H1 (cell line): Measurements from ENCODE around the gene ARHGAP26. TPM values are rescaled to one million over a fixed set of nuclear protein-coding genes. Genes with fewer than 3 reads are reported as not detected.

Source experiments
- CTCF ChIA-PET: fragments of 300-600 bp; sonication (Branson Sonifier 250); formaldehyde crosslinking; loops from one replicate; lab custom pipeline; 2021; ENCODE audit not compliant: partially characterized antibody; lab: Charles Lee
- POLR2A ChIA-PET: fragments of 300-600 bp; sonication (Branson Sonifier 250); formaldehyde crosslinking; loops from one replicate; lab custom pipeline; 2021; ENCODE audit warnings: inconsistent platforms; ENCODE audit not compliant: partially characterized antibody; lab: Charles Lee
- DNase-seq, 2 experiments: peaks; one replicate each; pipeline versions ENCODE4 v3.0.0 to v3.0.0-alpha.2; 2010 to 2022; ENCODE audit warnings: low spot score in 2 of 2, low read depth in 1 of 2, mixed read lengths in 1 of 2
- FAIRE-seq: peaks from 2 replicates; lab custom pipeline; 2011; peaks lifted over from hg19 to GRCh38; lab: Jason Lieb, UNC
- H2AFZ ChIP-seq: 2 replicates; pipeline ENCODE4 v1.8.1; 2012; ENCODE audit warnings: low read length, inconsistent platforms
- H2AK5ac ChIP-seq: 2 replicates; pipeline ENCODE4 v1.6.1; 2013; ENCODE audit warnings: low read depth, low read length
- H2BK120ac ChIP-seq: replicated peaks from 2 replicates; pipeline ENCODE3; 2013; ENCODE audit warnings: low read depth, low read length, inconsistent platforms
- H2BK12ac ChIP-seq: 2 replicates; pipeline ENCODE4 v1.6.1; 2013; ENCODE audit warnings: low read depth, low read length
- H2BK15ac ChIP-seq: 2 replicates; pipeline ENCODE4 v1.6.1; 2013; ENCODE audit warnings: low read length
- H2BK20ac ChIP-seq: 2 replicates; pipeline ENCODE4 v1.6.1; 2013; ENCODE audit warnings: low read length
- H2BK5ac ChIP-seq: 2 replicates; pipeline ENCODE4 v1.6.1; 2013; ENCODE audit warnings: low read depth, low read length
- H3K14ac ChIP-seq: 2 replicates; pipeline ENCODE4 v1.6.1; 2013; ENCODE audit warnings: inconsistent platforms; ENCODE audit not compliant: insufficient read length
- H3K18ac ChIP-seq: 2 replicates; pipeline ENCODE4 v1.6.1; 2013; ENCODE audit warnings: low read length; ENCODE audit errors: extremely low read depth
- H3K23ac ChIP-seq: 2 replicates; pipeline ENCODE4 v1.6.1; 2013; ENCODE audit warnings: inconsistent platforms; ENCODE audit not compliant: insufficient read length
- H3K23me2 ChIP-seq: 2 replicates; pipeline ENCODE4 v1.6.1; 2013; ENCODE audit warnings: low read depth, low read length
- H3K27ac ChIP-seq: 2 replicates; pipeline ENCODE4 v1.6.1; 2011; ENCODE audit warnings: low read depth, low read length, inconsistent platforms
- H3K27me3 ChIP-seq, 4 experiments: replicated peaks in 1 of 4; 1 replicate in 1 of 4; 2 replicates in 3 of 4; pipeline versions ENCODE4 v1.6.1 to v1.8.1; 2011 to 2013; ENCODE audit warnings: low read length in 3 of 4, mild to moderate bottlenecking in 3 of 4, inconsistent platforms in 2 of 4, mixed read lengths in 2 of 4, moderate library complexity in 1 of 4; ENCODE audit not compliant: control insufficient read depth in 3 of 4, insufficient read depth in 3 of 4; ENCODE audit errors: extremely low read depth in 1 of 4
- H3K36me3 ChIP-seq, 4 experiments: 2 replicates each; pipeline versions ENCODE4 v1.6.1 to v1.8.1; 2011 to 2013; ENCODE audit warnings: mild to moderate bottlenecking in 4 of 4, low read length in 3 of 4, moderate library complexity in 2 of 4, control low read depth in 1 of 4, inconsistent platforms in 1 of 4; ENCODE audit not compliant: insufficient read depth in 4 of 4, control insufficient read depth in 2 of 4
- H3K4ac ChIP-seq: replicated peaks from 2 replicates; pipeline ENCODE3; 2013; ENCODE audit warnings: low read length, low read depth, mixed read lengths, inconsistent platforms; ENCODE audit not compliant: insufficient read length
- H3K4me1 ChIP-seq, 4 experiments: replicated peaks in 1 of 4; 1 replicate in 1 of 4; 2 replicates in 3 of 4; pipeline versions ENCODE4 v1.6.1 to v1.8.1; 2011 to 2013; ENCODE audit warnings: low read length in 3 of 4, inconsistent platforms in 2 of 4, mixed read lengths in 1 of 4; ENCODE audit not compliant: insufficient read depth in 4 of 4, control insufficient read depth in 3 of 4
- H3K4me2 ChIP-seq, 2 experiments: 2 replicates each; pipeline versions ENCODE4 v1.6.1 to v1.8.1; 2011 to 2013; ENCODE audit warnings: low read depth in 2 of 2, low read length in 2 of 2, control low read depth in 1 of 2, inconsistent platforms in 1 of 2, mild to moderate bottlenecking in 1 of 2; ENCODE audit not compliant: insufficient read depth in 1 of 2
- H3K4me3 ChIP-seq, 4 experiments: fragments of 200-600, 300-600 bp in 1 of 4; sonication (generic), shearing (Covaris generic), sonication (Bioruptor Twin) in 1 of 4; 2 replicates each; pipeline versions ENCODE4 v1.5.1 to v1.8.1; 2011 to 2016; ENCODE audit warnings: low read length in 4 of 4, low read depth in 3 of 4, control low read depth in 2 of 4, inconsistent platforms in 2 of 4, mild to moderate bottlenecking in 2 of 4, mixed read lengths in 1 of 4, moderate library complexity in 1 of 4; ENCODE audit not compliant: insufficient read depth in 2 of 4; ENCODE audit errors: extremely low read depth in 1 of 4
- H3K56ac ChIP-seq: replicated peaks from 2 replicates; pipeline ENCODE3; 2013; ENCODE audit warnings: low read depth, mild to moderate bottlenecking, mixed read lengths, low read length, inconsistent platforms; ENCODE audit not compliant: insufficient read length
- H3K79me1 ChIP-seq: 2 replicates; pipeline ENCODE4 v1.6.1; 2013; ENCODE audit warnings: low read depth, low read length, control low read depth
- H3K79me2 ChIP-seq, 2 experiments: 2 replicates each; pipeline versions ENCODE4 v1.6.1 to v1.8.1; 2012 to 2013; ENCODE audit warnings: low read length in 2 of 2, mild to moderate bottlenecking in 2 of 2, inconsistent platforms in 1 of 2; ENCODE audit not compliant: insufficient read depth in 2 of 2, control insufficient read depth in 1 of 2
- H3K9ac ChIP-seq, 4 experiments: replicated peaks in 1 of 4; 1 replicate in 1 of 4; 2 replicates in 3 of 4; pipeline versions ENCODE4 v1.6.1 to v1.8.1; 2011 to 2013; ENCODE audit warnings: low read depth in 3 of 4, low read length in 3 of 4, control low read depth in 2 of 4, mild to moderate bottlenecking in 2 of 4, moderate library complexity in 2 of 4, inconsistent platforms in 1 of 4; ENCODE audit errors: extremely low read depth in 1 of 4
- H3K9me3 ChIP-seq, 2 experiments: 2 replicates each; pipeline versions ENCODE4 v1.6.1 to v1.8.1; 2012 to 2013; ENCODE audit warnings: mild to moderate bottlenecking in 2 of 2, moderate library complexity in 2 of 2, control low read depth in 1 of 2, inconsistent platforms in 1 of 2, low read depth in 1 of 2, low read length in 1 of 2, mixed read lengths in 1 of 2; ENCODE audit not compliant: insufficient read depth in 2 of 2
- H4K20me1 ChIP-seq, 2 experiments: replicated peaks in 1 of 2; 2 replicates each; pipeline versions ENCODE3 to v1.8.1; 2011 to 2013; ENCODE audit warnings: inconsistent platforms in 2 of 2, low read length in 2 of 2, mild to moderate bottlenecking in 1 of 2; ENCODE audit not compliant: insufficient read depth in 2 of 2, control insufficient read depth in 1 of 2
- H4K5ac ChIP-seq: 2 replicates; pipeline ENCODE4 v1.6.1; 2013; ENCODE audit warnings: low read length, low read depth, mixed read lengths, inconsistent platforms; ENCODE audit not compliant: insufficient read length
- H4K8ac ChIP-seq: 2 replicates; pipeline ENCODE4 v1.8.0; 2013; ENCODE audit warnings: mild to moderate bottlenecking, moderate library complexity, low read length, inconsistent platforms; ENCODE audit not compliant: insufficient read depth; ENCODE audit errors: extremely low read depth
- H4K91ac ChIP-seq: replicated peaks from 2 replicates; pipeline ENCODE3; 2013; ENCODE audit warnings: low read length, mixed read lengths, inconsistent platforms; ENCODE audit not compliant: insufficient read length
- BACH1 ChIP-seq: IDR thresholded peaks from 2 replicates; pipeline ENCODE4 v1.6.1; 2012; ENCODE audit warnings: low read length, improper control_type of control experiment
- BRCA1 ChIP-seq: IDR thresholded peaks from 2 replicates; pipeline ENCODE4 v1.6.1; 2012; ENCODE audit warnings: low read depth, low read length, improper control_type of control experiment
- EP300 ChIP-seq, 2 experiments: IDR thresholded peaks; 1 replicate in 1 of 2; 2 replicates in 1 of 2; pipeline ENCODE4 v1.6.1; 2011 to 2012; ENCODE audit warnings: low read depth in 2 of 2, low read length in 2 of 2, mild to moderate bottlenecking in 2 of 2, borderline replicate concordance in 1 of 2, inconsistent platforms in 1 of 2, moderate library complexity in 1 of 2
- NRF1 ChIP-seq: IDR thresholded peaks from 2 replicates; pipeline ENCODE4 v1.6.1; 2011; ENCODE audit warnings: mild to moderate bottlenecking, low read depth, low read length, improper control_type of control experiment
- SIN3A ChIP-seq, 2 experiments: IDR thresholded peaks in 1 of 2; conservative IDR thresholded peaks in 1 of 2; 2 replicates each; pipeline ENCODE4 v1.6.1; 2011 to 2012; ENCODE audit warnings: low read length in 2 of 2, improper control_type of control experiment in 1 of 2, low read depth in 1 of 2, mild to moderate bottlenecking in 1 of 2
- SP1 ChIP-seq: IDR thresholded peaks from 2 replicates; pipeline ENCODE4 v1.6.1; 2011; ENCODE audit warnings: low read depth, low read length
- SP2 ChIP-seq: IDR thresholded peaks from 2 replicates; pipeline ENCODE4 v1.6.1; 2012; ENCODE audit warnings: mild to moderate bottlenecking, low read length, inconsistent platforms
- SUZ12 ChIP-seq: fragments of 200-600 bp; sonication (generic); IDR thresholded peaks from 2 replicates; pipeline ENCODE4 v1.6.1; 2012; ENCODE audit warnings: mild to moderate bottlenecking, inconsistent platforms, low read length, moderate library complexity, mixed read lengths
- TBP ChIP-seq: IDR thresholded peaks from 2 replicates; pipeline ENCODE4 v1.6.1; 2011; ENCODE audit warnings: low read depth, low read length, improper control_type of control experiment
- WGBS, 2 experiments: shearing (Covaris generic) in 1 of 2; methylation state at CpG; one replicate each; pipeline versions ENCODE4 v1.1.6 to v1.1.7; 2013 to 2015; ENCODE audit warnings: low lambda C conversion rate in 2 of 2, mixed read lengths in 2 of 2, inconsistent platforms in 1 of 2, low coverage in 1 of 2, missing lambda C conversion rate in 1 of 2; ENCODE audit not compliant: insufficient replicate concordance in 2 of 2, insufficient coverage in 1 of 2, insufficient read length in 1 of 2; ENCODE audit errors: extremely low coverage in 1 of 2, missing lambda C conversion rate in 1 of 2; 5-methylcytosine and 5-hydroxymethylcytosine counted together
- polyA plus RNA-seq, 7 experiments: library from polyadenylated mRNA; depleted of rRNA in 3 of 7; stranded (reverse) in 5 of 7; unstranded in 2 of 7; fragments of >200 nt in 5 of 7; fragments of 200-250 nt in 2 of 7; gene quantifications; 1 replicate in 5 of 7; 2 replicates in 1 of 7; 4 replicates in 1 of 7; pipeline versions ENCODE4 v1.2.1 to v1.2.3, GENCODE V29; 2011 to 2013; ENCODE audit warnings: missing spikeins in 2 of 7, mixed read lengths in 2 of 7
- total RNA-seq: library from RNA; stranded (reverse); fragmentation: NEBNext Ultra II Directional; extraction: Animal tissue kit (Norgen Biotek cat#: 25700); gene quantifications from 2 replicates; pipeline ENCODE4 v1.2.1, GENCODE V29; 2021
- TF ChIP-seq, protein P1 (sequence below): IDR thresholded peaks from 2 replicates; pipeline ENCODE4 v1.6.1; 2011; ENCODE audit warnings: low read depth, mild to moderate bottlenecking, low read length; ENCODE audit not compliant: insufficient read depth
- TF ChIP-seq, protein P2 (sequence below): IDR thresholded peaks from 2 replicates; pipeline ENCODE4 v1.6.1; 2012; ENCODE audit warnings: inconsistent platforms
- TF ChIP-seq, protein P3 (sequence below): IDR thresholded peaks from 2 replicates; pipeline ENCODE4 v1.6.1; 2012; ENCODE audit warnings: low read length, inconsistent platforms

ARHGAP26 gene
- total and polyA plus RNA-seq, 2 of the 8 experiments (the other 6 are each of a cell fraction or from before 2014, with no cell fraction given) = 7.1 to 24.8 TPM

DNA sequence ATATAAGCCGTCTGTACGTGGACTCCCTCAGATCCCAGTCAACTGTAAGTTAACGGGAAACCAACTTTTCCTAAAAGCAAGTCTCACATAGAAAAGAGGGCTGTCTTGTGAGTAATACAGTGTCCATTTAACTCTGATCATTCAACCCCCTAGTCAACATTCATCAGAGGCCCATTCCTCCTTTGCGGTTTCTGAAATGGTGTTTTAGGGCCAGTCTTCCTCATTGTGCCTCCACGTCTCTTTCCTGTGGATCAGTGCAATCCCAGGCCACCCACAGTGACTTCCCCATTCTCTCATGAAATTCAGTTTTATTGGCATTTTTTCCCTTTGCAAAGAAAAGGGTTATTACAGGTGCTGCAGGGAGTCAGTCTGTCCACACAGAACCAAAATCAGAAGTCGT lies 371.5 kb downstream of the ARHGAP26 start:
- H2BK120ac ChIP-seq = no peak overlapping the region
- H3K9me3 ChIP-seq = no peaks in the 10 kb centered on the region
- no peak overlapping the region for H2BK15ac ChIP-seq
- no peak overlapping the region for H3K4me3 ChIP-seq
- H3K23ac ChIP-seq = no peak overlapping the region
- CTCF ChIA-PET = interaction anchor here (0.6 kb wide), 1 partner anchor 28 kb away, joined by 3 read pairs; no protein-coding TSS in a partner anchor
- no peaks in the 10 kb centered on the region for H3K4me1 ChIP-seq
- H2AK5ac ChIP-seq = no peak overlapping the region
- no peak overlapping the region for H2BK12ac ChIP-seq
- WGBS, 2 experiments = 89% methylated on average over 6 of the region's 6 CpGs; no CpG with 5 or more reads in 1 of the 2 experiments
- H2AFZ ChIP-seq = no peak overlapping the region
- DNase-seq (no peak), FAIRE-seq (no peak)
- H3K79me2 ChIP-seq = no peaks in the 10 kb centered on the region
- no peaks in the 10 kb centered on the region for H3K27me3 ChIP-seq
- no peak overlapping the region for H3K56ac ChIP-seq
- H2BK5ac ChIP-seq = no peak overlapping the region
- H2BK20ac ChIP-seq = no peak overlapping the region
- H3K36me3 ChIP-seq = no peaks in the 10 kb centered on the region
- no peak overlapping the region for H3K4ac ChIP-seq
- H4K91ac ChIP-seq = no peak overlapping the region
- H4K20me1 ChIP-seq = no peaks in the 10 kb centered on the region
- H3K23me2 ChIP-seq = no peaks in the 10 kb centered on the region
- POLR2A ChIA-PET = no interaction called here
- H3K18ac ChIP-seq = no peak overlapping the region
- no peaks in the 10 kb centered on the region for H3K79me1 ChIP-seq
- H3K9ac ChIP-seq = no peak overlapping the region
- H3K27ac ChIP-seq = no peak overlapping the region
- H4K5ac ChIP-seq = no peak overlapping the region
- H3K4me2 ChIP-seq = no peak overlapping the region
- H4K8ac ChIP-seq = no peak overlapping the region
- H3K14ac ChIP-seq = no peak overlapping the region
- TF ChIP-seq SIN3A (conservative IDR thresholded peaks at IDR 0.05 in 1 of 2, IDR thresholded peaks at IDR 0.05 in 1 of 2; ENCODE audit: low read depth in 1 of 2, low read length in 2 of 2) = no peak
- no peak for TF ChIP-seq BACH1
- no peak for TF ChIP-seq NRF1
- TF ChIP-seq BRCA1 = no peak
- TF ChIP-seq SUZ12 = no peak
- TF ChIP-seq TBP = no peak
- no peak for TF ChIP-seq EP300 (IDR thresholded peaks at IDR 0.05; ENCODE audit: borderline replicate concordance in 1 of 2, low read depth in 2 of 2, low read length in 2 of 2)
- no peak for TF ChIP-seq SP1
- TF ChIP-seq, protein P1, sequence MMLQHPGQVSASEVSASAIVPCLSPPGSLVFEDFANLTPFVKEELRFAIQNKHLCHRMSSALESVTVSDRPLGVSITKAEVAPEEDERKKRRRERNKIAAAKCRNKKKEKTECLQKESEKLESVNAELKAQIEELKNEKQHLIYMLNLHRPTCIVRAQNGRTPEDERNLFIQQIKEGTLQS = no peak
- TF ChIP-seq, protein P2, sequence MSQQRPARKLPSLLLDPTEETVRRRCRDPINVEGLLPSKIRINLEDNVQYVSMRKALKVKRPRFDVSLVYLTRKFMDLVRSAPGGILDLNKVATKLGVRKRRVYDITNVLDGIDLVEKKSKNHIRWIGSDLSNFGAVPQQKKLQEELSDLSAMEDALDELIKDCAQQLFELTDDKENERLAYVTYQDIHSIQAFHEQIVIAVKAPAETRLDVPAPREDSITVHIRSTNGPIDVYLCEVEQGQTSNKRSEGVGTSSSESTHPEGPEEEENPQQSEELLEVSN = no peak
- TF ChIP-seq, protein P3, sequence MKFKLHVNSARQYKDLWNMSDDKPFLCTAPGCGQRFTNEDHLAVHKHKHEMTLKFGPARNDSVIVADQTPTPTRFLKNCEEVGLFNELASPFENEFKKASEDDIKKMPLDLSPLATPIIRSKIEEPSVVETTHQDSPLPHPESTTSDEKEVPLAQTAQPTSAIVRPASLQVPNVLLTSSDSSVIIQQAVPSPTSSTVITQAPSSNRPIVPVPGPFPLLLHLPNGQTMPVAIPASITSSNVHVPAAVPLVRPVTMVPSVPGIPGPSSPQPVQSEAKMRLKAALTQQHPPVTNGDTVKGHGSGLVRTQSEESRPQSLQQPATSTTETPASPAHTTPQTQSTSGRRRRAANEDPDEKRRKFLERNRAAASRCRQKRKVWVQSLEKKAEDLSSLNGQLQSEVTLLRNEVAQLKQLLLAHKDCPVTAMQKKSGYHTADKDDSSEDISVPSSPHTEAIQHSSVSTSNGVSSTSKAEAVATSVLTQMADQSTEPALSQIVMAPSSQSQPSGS = no peak
- no peak for TF ChIP-seq SP2
